ENCODE data around the gene NECTIN1.

DNA sequence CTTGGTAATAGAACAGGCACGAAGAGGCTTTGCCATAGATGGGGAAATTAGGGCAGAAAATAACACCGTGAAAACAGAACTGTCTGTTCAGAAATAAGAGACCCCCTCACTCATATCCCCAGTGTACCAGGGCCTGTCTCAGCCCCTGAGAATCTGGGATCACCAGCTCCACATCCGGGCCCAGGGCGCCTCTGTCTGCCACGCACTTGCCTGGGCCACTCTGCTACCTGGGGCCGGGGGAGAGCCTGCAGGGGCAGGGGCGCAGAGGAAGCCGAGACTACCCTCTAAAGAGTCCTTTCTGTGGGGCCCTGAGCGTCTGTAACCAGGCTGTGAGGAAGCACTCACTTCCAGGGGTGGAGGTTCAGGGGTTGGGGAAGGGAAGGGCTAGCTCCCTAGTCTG, 19.8 kb downstream of the NECTIN1 start:
- no peak for TF ChIP-seq ZSCAN30 (CRISPR knock-in tag; IDR thresholded peaks at IDR 0.05)
- TF ChIP-seq, protein P1, sequence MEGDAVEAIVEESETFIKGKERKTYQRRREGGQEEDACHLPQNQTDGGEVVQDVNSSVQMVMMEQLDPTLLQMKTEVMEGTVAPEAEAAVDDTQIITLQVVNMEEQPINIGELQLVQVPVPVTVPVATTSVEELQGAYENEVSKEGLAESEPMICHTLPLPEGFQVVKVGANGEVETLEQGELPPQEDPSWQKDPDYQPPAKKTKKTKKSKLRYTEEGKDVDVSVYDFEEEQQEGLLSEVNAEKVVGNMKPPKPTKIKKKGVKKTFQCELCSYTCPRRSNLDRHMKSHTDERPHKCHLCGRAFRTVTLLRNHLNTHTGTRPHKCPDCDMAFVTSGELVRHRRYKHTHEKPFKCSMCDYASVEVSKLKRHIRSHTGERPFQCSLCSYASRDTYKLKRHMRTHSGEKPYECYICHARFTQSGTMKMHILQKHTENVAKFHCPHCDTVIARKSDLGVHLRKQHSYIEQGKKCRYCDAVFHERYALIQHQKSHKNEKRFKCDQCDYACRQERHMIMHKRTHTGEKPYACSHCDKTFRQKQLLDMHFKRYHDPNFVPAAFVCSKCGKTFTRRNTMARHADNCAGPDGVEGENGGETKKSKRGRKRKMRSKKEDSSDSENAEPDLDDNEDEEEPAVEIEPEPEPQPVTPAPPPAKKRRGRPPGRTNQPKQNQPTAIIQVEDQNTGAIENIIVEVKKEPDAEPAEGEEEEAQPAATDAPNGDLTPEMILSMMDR (CRISPR knock-in tag; IDR thresholded peaks at IDR 0.05) = no peak
- TF ChIP-seq ZNF224 (CRISPR knock-in tag; IDR thresholded peaks at IDR 0.05) = no peak
- TF ChIP-seq DNMT1 (CRISPR knock-in tag; IDR thresholded peaks at IDR 0.05) = no peak

Measured in HepG2 (cell line).